Measurements from ENCODE around the gene MLF1.

DNA sequence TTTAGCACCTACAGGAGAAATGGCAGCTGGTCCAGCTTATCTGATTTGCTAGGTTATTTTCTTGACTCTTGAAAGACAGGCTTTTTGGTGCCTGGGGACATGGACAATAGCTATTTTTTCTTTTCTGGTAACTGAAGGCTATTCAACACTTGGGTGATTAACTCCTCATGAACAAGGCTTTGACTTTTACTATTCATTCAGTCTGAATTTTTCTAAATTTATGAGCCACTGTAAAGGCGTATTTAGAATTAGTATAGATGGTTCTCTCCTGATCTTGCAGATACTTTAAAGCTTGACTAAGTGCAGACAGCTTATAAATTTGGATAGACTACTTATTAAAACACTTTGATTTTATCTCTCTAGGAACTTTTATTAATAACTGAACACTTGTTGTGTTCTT lies 54.9 kb downstream of the MLF1 start:
- TF ChIP-seq CTCF (IDR thresholded peaks at IDR 0.05; ENCODE audit: poor library complexity) = no peak
- TF ChIP-seq EZH2 (IDR thresholded peaks at IDR 0.05; ENCODE audit: borderline replicate concordance) = no peak
